Measurements from ENCODE around the gene CIITA.
"Not testable (repeated sequence)": the region's sequence is repeated elsewhere in the genome, so short reads cannot be mapped to it uniquely, and the experiment has no call there.

CIITA gene

GRCh38 chr16:10938796-10939648 lies 62.0 kb downstream of the CIITA start:
- no peak for DNase-seq

- no peak for DNase-seq
Observed at GRCh38 chr16:10939649-10940234, 62.7 kb downstream of the CIITA start.

- DNase-seq, result no peak
Observed at GRCh38 chr16:10940501-10941079, 63.6 kb downstream of the CIITA start.

- DNase-seq, result no peak
Observed at GRCh38 chr16:10941127-10941933, 64.3 kb downstream of the CIITA start.

- DNase-seq, result not testable (repeated sequence)
Observed at GRCh38 chr16:10941935-10942351, 64.9 kb downstream of the CIITA start.

GRCh38 chr16:10942352-10943063 lies 65.5 kb downstream of the CIITA start, which contains the start of gene DEXI:
Gene DEXI (minus strand): TSS chr16:10942468. CDS start chr16:10942005, 463 bp downstream.
- peak; percentile 94 for DNase-seq

GRCh38 chr16:10943064-10943353 lies 66.0 kb downstream of the CIITA start:
- no peak for DNase-seq

- DNase-seq, result peak; percentile 98
Observed at GRCh38 chr16:10944249-10945064, 67.5 kb downstream of the CIITA start, which contains the start of gene CLEC16A. Gene CLEC16A (plus strand): TSS chr16:10944564. CDS start chr16:10944718, 154 bp downstream.

- no peak for DNase-seq
Observed at GRCh38 chr16:10945065-10945787, 68.2 kb downstream of the CIITA start.

GRCh38 chr16:10946308-10946707 lies 69.3 kb downstream of the CIITA start:
- no peak for DNase-seq

- no peak for DNase-seq
Observed at GRCh38 chr16:10947211-10947787, 70.3 kb downstream of the CIITA start.

- no peak for DNase-seq
Observed at GRCh38 chr16:10949424-10949970, 72.5 kb downstream of the CIITA start.

GRCh38 chr16:10950393-10950792 lies 73.4 kb downstream of the CIITA start:
- no peak for DNase-seq

GRCh38 chr16:10951026-10951425 lies 74.0 kb downstream of the CIITA start:
- no peak for DNase-seq

- DNase-seq, result no peak
Observed at GRCh38 chr16:10954903-10955302, 77.9 kb downstream of the CIITA start.

- DNase-seq, result no peak
Observed at GRCh38 chr16:10957771-10958482, 80.9 kb downstream of the CIITA start.

- no peak for DNase-seq
Observed at GRCh38 chr16:10959161-10959560, 82.2 kb downstream of the CIITA start.

GRCh38 chr16:10961231-10961630 lies 84.2 kb downstream of the CIITA start:
- DNase-seq, result no peak

All from right forelimb (tissue), 1 donor.